Non-pigmented ciliary epithelial cell (primary cell): ENCODE data around the gene KCTD20.
"Not testable (repeated sequence)": the region's sequence is repeated elsewhere in the genome, so short reads cannot be mapped to it uniquely, and the experiment has no call there.

Experiments
- DNase-seq: peaks from one replicate; pipeline ENCODE4 v3.0.0-alpha.2; 2010; ENCODE audit warnings: low read depth

The KCTD20 gene

GRCh38 chr6:36444470-36444869 is 1.7 kb downstream of the KCTD20 start:
- peak; percentile 63 for DNase-seq

DNA sequence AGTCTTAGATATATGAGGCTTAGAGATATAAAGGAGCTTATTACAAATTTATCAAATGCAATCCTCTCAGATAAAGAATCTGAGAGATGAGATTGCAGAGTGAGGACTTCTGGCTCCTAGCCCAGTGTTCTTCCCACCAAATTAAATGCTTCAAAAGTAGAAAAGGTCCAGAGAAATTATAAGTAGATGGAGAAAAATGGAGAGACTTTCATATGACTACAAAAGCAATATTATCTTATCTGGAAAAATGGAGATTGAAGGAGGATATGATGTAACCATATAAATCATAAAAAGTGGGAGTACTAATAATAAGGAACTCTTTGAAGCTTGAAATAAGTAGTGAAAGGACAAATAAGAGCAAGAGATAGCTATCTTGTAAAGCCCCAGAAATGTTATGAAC is 2.8 kb downstream of the KCTD20 start:
- no peak for DNase-seq

DNA sequence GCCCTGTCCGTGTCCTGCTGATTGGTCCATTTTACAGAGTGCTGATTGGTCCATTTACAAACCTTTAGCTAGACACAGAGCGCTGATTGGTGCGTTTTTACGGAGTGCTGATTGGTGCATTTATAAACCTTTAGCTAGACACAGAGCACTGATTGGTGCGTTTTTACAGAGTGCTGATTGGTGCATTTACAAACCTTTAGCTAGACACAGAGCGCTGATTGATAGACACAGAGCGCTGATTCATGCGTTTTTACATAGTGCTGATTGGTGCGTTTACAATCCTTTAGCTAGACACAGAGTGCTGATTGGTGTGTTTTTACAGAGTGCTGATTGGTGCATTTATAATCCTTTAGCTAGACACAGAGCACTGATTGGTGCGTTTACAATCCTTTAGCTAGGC is 6.4 kb downstream of the KCTD20 start:
- not testable (repeated sequence) for DNase-seq

DNA sequence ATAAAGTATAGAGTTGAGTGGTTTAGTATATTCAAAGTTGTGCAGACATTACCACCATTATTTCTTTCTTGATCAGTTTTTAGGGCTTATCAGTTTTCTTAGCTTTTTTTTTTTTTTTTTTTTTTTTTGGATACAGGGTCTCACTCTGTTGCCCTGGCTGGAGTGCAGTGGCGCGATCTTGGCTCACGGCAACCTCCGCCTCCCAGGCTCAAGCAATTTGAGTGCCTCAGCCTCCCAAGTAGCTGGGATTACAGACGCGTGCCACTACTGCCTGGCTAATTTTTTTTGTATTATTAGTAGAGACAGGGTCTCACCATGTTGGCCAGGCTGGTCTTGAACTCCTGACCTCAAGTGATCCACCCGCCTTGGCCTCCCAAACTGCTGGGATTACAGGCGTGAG is 10.1 kb downstream of the KCTD20 start:
- not testable (repeated sequence) for DNase-seq

DNA sequence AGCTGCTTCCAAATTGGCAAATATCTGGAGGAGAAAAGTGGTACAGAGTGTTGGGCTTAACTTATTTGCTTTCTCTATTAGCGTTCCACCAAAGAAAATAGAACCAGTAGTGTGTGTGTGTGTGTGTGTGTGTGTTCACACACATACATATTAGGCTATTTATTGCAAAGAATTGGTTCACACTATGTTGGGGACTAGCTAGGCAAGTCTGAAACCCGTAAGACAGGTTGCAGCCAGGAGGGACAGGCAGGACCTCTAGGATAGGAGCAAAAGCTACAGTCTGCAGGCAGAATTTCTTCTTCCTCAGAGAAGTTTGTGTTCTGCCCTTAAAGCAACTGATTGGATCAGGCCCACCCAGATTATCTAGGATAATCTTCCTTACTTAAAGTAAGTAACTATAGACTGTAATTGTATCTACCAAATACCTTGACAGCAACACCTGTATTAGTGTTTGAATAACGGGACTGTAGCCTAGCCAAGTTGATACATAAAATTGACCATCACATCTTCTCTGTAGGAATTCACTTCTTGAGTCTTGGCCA is 12.8 kb downstream of the KCTD20 start:
- DNase-seq: no peak

DNA sequence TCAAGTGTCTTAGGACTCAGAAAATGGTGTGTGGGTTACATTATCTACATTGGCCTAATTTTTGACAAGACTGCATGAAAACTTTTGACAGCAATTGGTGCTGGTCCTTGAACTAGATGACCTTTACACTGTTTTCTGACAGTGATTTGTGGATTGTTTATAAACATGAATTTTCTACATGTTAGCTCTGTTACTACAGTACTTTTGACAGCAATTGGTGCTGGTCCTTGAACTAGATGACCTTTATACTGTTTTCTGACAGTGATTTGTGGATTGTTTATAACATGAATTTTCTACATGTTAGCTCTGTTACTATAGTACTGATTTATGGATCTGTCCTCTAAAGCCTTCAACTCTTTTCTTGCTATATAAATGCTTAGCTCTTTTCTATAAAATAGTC is 16.7 kb downstream of the KCTD20 start:
- DNase-seq: no peak

DNA sequence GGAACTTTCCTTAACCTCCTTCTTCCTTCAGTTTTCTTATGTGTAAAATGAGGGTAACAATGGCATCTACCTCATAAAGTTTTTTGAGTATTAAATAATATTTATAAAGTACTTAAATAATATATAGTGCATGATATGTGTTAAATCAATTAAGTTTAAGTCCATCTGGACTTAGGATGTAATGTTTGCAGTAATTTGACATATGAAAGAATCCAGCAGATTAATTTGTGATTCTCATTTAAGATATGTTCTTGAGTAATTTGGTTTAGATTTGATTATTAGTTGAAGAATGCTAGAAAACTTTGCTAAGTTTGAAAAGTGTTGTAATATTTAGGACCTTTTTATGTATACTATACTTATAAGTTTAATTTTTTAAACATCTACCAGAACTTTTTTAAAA is 18.1 kb downstream of the KCTD20 start:
- no peak for DNase-seq

- no peak for DNase-seq
Observed at GRCh38 chr6:36461646-36462045, 18.8 kb downstream of the KCTD20 start.

- no peak for DNase-seq
Observed at GRCh38 chr6:36463676-36464075, 20.9 kb downstream of the KCTD20 start.

- DNase-seq: no peak
Observed at GRCh38 chr6:36464233-36464632, 21.4 kb downstream of the KCTD20 start.

DNA sequence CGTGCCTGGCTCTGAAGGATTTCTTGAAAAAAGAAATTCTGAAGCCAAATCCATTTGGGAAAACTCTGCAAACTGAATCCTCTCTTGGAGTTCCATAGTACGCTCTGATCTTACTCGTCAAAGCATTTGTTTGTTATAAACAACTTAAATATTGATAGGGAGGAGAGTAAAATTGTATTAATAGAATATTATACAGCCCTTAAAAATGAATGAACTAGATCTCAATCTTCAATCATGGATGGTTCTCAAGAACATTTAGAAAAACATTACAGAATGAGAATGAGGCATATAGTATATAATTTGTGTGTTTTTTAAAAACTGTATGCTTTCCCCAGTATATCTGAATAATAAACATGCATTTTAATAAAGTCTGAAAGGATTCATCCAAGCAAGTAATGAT is 24.8 kb downstream of the KCTD20 start:
- no peak for DNase-seq

DNA sequence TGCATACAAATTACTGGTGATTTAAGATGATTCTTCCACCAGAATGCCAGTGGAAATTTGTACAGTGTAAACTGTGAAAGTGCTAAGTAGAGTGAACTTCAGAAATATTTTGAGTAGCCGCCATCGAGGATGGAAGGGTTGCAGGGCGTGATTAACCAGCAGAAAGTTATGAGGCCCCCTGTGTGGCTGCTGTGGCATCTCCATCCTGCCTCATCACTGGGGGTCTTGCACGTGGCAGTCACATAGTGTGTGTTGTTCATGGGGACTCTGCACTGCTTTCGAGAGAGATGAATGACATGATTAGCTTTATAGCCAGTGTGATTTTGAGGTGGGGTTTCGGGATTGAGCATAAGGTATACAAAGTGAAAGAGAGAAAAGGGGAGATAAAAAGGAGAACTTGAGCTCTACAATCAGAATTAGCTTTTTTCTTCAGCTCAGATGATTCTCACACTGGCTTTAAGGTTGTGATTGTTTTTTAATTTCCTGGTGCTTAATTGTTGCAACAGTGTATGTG is 26.4 kb downstream of the KCTD20 start:
- no peak for DNase-seq

- no peak for DNase-seq
Observed at GRCh38 chr6:36469946-36470345, 27.1 kb downstream of the KCTD20 start.

- DNase-seq: no peak
Observed at GRCh38 chr6:36478051-36478526, 35.3 kb downstream of the KCTD20 start.

DNA sequence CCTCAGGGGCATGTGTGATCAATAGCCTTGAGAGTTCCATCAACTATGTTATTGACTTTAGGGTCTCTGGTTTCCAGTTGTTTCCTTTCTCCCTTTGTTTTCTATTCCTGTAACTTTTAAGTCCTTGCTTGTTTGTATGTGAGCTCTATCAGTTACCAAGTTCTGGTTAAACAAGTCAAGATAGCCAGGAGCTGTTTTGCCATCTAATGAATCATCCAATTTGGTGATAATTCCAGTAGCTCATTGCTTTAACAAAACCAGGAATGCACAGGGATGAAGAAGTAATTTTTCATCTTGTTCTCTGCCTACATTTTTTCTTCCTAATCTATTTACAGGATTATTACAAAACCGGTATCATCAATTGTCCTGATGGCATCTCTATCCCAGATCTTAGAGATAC is 36.5 kb downstream of the KCTD20 start:
- DNase-seq: no peak

DNA sequence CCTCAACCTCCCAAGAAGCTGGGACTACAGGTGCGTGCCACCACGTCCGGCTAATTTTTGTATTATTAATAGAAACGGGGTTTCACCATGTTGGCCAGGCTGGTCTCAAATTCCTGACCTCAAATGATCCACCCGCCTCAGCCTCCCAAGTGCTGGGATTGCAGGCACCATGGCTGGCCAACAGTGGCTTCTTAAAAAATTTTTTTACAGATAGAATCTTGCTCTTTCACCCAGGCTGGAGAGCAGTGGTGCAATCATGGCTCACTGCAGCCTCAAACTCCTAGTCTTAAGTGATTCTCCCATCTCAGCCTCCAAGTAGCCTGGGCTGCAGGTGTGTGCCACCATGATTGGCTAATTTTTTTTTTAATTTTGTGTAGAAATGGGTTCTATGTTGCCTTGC is 40.5 kb downstream of the KCTD20 start:
- DNase-seq: not testable (repeated sequence)

DNA sequence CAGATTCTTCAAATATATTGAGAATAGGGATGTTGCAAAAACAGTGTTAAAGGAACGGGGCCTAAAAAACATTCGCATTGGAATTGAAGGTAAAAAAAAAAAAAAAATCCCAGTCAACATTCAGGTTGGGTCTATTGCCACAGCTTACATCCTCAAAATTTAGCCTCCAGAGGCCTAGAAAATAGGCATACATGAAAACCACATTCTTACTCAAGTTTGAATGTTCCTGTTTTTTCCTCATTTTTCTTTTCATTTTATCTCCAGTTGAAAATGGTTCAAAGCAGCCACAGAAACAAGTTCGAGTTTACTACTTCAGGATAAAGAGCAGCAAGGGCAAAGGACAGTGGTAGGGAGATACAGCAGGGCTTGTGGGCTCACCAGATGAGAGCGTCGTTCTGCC is 41.9 kb downstream of the KCTD20 start:
- no peak for DNase-seq

- no peak for DNase-seq
Observed at GRCh38 chr6:36487698-36488097, 44.9 kb downstream of the KCTD20 start.

DNA sequence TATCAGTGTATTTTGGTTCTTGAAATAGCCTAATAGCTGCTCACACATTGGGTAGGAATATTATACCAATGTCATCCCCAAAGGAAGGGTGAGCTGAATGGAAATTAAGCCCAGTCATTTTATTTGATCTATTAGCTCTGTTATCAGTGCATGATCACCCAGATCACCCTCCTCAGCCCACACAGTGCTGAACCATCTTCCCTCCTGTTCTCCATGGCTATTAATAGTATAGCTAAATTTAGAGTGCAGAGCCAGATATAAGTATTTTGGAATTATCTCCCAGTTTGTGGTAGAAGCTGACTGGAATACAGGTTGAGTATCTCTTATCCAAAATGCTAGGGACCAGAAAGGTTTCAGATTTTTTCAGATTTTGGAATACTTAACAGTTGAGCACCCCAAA is 45.4 kb downstream of the KCTD20 start:
- DNase-seq: no peak

GRCh38 chr6:36489426-36489825 is 46.6 kb downstream of the KCTD20 start:
- DNase-seq: no peak

DNA sequence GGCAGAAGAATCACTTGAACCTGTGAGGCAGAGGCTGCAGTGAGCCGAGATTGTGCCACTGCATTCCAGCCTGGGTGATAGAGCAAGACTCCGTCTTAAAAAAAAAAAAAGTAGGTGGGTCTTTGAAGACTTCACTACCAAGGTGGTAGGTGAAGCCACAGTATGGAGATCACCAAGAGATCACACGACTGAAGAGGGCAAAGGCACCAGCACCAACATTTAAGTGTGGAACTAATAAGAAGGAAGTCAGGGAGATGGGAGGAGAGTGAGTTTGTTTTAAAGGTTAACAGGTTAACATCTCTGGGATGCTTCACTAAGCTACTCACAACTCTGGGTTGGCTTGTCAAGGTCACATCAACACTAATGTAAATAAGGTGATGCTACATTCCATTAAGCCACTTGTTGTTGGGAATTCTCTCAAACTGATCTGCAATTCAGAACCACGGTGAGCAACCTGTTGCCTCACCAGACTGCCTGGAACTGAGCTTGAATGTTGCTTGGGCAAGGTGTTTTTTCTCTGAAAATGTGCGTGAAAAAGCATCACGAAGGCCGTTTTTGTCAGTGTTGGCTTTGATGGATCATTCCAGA is 48.7 kb downstream of the KCTD20 start:
- no peak for DNase-seq

- DNase-seq: no peak
Observed at GRCh38 chr6:36492092-36492491, 49.3 kb downstream of the KCTD20 start.

DNA sequence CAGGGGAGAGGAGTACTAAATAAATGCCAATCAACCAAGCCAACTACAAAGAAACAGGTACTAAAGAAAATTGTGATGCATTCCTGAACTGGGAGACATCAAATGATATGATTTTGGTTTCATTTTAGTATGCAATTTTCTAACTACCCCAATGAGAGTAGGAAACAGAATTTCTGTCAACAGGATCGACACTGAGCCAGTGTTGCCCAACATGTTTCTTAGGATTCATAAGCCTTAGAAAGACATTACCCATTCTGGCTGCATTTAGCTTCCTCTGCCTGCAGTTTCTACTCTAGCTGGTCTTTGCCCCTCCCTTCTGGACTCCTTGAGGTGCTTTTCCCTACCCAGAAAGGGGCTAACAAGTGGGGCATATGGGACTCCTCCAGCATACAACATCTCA is 49.8 kb downstream of the KCTD20 start:
- no peak for DNase-seq

GRCh38 chr6:36493319-36493718 is 50.5 kb downstream of the KCTD20 start:
- no peak for DNase-seq
